Brain microvascular endothelial cell (primary cell): Measurements from ENCODE around the gene F11.
A peak's percentile ranks its signal among the peaks of the same experiment; 100 is the strongest.
"Not testable (repeated sequence)": the region's sequence is repeated elsewhere in the genome, so short reads cannot be mapped to it uniquely, and the experiment has no call there.

ENCODE experiments used
- DNase-seq: peaks from one replicate; pipeline ENCODE4 v3.0.0-alpha.2; 2020
- H3K27ac ChIP-seq: fragments of 250-450 bp; sonication (Bioruptor Pico); 2 replicates; pipeline ENCODE4 v1.5.1; 2020; ENCODE audit warnings: mild to moderate bottlenecking, moderate library complexity
- H3K27me3 ChIP-seq: fragments of 250-450 bp; sonication (Bioruptor Pico); replicated peaks from 2 replicates; pipeline ENCODE4 v1.5.1; 2020; ENCODE audit warnings: mild to moderate bottlenecking
- H3K36me3 ChIP-seq: fragments of 250-450 bp; sonication (Bioruptor Pico); replicated peaks from 2 replicates; pipeline ENCODE4 v1.5.1; 2020; ENCODE audit warnings: mild to moderate bottlenecking
- H3K4me3 ChIP-seq: 2 replicates; pipeline ENCODE4 v1.5.1; 2011; ENCODE audit warnings: low read depth, mild to moderate bottlenecking, control low read depth, low read length, moderate library complexity
- CTCF ChIP-seq: IDR thresholded peaks from 2 replicates; pipeline ENCODE4 v1.5.1; 2011; ENCODE audit warnings: low read depth, mild to moderate bottlenecking, moderate library complexity, low read length, control low read depth, inconsistent platforms; ENCODE audit errors: missing control alignments
- in situ Hi-C: cut with HindIII; loops from 2 replicates; pipeline ENCODE4 v1.10.0; 2017; ENCODE audit warnings: low sequenced_read_pairs, low pct_ligation_motif_present

Gene F11

DNA sequence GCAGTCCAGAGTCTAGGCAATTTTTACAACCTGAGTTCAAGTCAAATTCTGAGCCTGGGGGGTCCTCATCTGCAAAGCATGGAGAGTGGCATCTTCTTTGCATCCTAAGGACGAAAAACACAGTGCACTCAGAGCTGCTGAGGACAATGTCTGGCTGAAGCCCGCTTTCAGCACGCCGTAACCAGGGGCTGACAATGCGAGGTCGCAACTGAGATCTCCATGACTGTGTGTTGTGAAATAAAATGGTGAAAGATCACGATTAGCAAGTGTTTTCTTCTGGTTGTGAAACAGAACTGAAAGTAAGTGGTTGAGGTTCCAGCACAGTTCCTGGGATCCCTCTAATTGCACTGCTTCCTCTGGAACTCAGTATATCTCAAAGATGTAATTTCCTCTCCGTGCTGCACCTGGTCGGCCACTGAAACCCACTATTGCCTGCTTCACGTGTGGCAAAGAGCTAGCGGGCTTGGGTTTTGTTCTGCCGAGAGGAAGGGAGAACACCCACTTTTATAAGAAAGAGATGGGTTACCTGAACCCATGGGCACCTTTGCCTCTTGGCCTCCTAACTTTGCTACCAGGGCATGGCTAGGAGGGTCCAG lies 7.7 kb upstream of the F11 start:
- Histone ChIP-seq H3K4me3 (no peak overlapping the region), H3K27me3 (no peaks in the 10 kb centered on the region), H3K27ac (no peak overlapping the region), H3K36me3 (no peaks in the 10 kb centered on the region)
- in situ Hi-C loops: no loop called here
- TF ChIP-seq CTCF: no peak
- DNase-seq: no peak

- H3K27me3 ChIP-seq: no peaks in the 10 kb centered on the region
- H3K36me3 ChIP-seq: no peaks in the 10 kb centered on the region
- in situ Hi-C loops: no loop called here
- no peak overlapping the region for H3K27ac ChIP-seq
- no peak for DNase-seq
- no peak overlapping the region for H3K4me3 ChIP-seq
- TF ChIP-seq CTCF: no peak
Measured at GRCh38 chr4:186260117-186260503, 5.9 kb upstream of the F11 start.

DNA sequence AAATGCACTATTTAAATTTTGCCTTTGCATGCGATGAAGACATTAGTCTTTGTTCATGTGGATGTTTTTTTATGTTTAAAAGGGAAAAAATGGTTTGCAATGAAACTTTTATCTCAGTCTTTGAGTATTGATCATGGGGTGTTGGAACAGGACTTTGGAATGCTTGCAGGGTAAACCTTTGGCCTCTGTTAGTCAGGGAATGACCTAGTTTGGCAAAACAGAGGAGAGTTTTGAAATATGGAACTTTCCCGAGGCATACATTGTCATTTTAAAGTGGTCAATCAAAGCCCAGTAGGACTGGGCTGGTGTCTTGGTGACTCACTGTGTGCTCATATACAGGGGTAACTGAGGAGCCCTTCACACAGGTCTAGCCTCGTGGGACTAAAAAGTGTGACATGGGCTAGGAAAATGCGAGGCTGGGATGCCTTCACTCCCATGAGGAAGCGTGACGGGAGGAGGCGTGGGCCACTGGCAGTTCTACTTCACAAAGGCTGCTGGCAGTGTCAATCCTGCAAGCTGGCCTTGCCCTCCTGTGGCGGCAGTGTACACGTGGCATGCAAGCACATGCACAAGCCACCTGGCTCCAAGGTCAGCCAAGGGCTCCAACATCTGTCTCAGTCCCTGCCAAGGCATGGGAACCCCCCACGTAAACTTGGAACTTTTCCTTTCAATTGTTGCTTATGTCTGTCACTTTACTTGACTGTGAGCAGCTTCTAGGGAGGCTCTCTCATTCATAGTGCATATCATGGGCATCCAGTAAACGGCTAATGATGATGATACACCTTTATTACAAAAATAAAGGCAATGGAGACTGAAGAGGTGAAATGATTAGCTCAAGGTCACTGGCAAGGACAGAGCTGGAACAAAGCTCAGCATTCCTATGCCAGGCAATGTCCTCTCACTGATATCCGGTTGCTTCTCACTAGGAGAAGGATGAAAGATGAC lies 5.2 kb upstream of the F11 start:
- Histone ChIP-seq H3K27me3 (no peaks in the 10 kb centered on the region), H3K36me3 (no peaks in the 10 kb centered on the region), H3K4me3 (no peak overlapping the region), H3K27ac (no peak overlapping the region)
- no peak for TF ChIP-seq CTCF
- no peak for DNase-seq
- in situ Hi-C loops: no loop called here

GRCh38 chr4:186264660-186265059 lies 1.3 kb upstream of the F11 start:
- H3K36me3 ChIP-seq: no peaks in the 10 kb centered on the region
- no peak overlapping the region for H3K4me3 ChIP-seq
- H3K27ac ChIP-seq: no peak overlapping the region
- TF ChIP-seq CTCF: no peak
- in situ Hi-C loops: no loop called here
- H3K27me3 ChIP-seq: no peaks in the 10 kb centered on the region
- no peak for DNase-seq

DNA sequence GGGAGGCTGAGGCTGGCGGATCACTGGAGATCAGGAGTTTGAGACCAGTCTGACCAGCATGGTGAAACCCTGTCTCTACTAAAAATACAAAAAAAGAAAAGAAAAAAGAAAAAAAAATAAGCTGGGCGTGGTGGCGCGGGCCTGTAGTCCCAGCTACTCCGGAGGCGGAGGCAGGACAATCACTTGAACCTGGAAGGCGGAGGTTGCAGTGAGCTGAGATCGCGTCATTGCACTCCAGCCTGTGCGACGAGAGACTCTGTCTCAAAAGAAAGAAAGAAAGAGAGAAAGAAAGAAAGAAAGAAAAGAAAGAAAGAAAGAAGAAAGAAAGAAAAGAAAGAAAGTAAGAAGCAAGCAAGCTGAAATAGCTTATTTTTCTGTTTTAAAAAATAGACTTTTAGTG lies 739 bp upstream of the F11 start:
- in situ Hi-C loops, H3K36me3 ChIP-seq, H3K27ac ChIP-seq, H3K27me3 ChIP-seq, DNase-seq, H3K4me3 ChIP-seq: not testable (repeated sequence)

DNA sequence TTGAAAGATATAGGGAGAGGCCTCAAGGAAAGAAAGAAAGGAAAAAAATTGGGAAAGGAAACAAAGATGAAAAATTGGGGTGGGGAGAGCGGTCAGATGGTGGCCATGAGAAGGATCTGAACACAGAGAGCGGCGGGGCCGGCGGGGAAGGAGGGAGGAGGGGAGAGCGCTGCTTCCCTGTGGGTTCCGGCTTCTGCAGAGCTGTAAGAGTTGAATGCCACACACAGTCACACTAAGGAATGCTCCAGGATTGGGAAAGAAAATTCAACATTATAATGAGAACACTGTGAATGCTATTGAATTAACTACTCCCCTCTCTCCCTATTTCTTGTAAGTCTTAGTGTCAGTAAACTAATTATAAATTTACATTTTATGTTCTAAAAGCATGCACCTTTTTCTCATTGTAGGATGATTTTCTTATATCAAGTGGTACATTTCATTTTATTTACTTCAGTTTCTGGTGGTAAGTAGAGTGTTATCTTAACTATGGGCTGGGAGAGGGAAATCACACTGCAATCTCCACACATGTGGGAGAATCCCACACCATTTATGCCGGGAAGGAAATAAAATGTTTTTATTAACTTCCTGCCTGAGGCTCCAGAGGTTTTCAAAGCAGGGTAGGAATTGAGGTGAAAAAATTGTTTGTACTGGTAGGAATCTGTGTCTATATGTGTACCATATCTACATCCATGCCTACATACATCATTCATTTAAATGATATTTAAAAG lies 904 bp downstream of the F11 start:
- no peaks in the 10 kb centered on the region for H3K27me3 ChIP-seq
- DNase-seq: peak; percentile 6
- no peak for TF ChIP-seq CTCF
- no peak overlapping the region for H3K4me3 ChIP-seq
- no peak overlapping the region for H3K27ac ChIP-seq
- no peaks in the 10 kb centered on the region for H3K36me3 ChIP-seq
- in situ Hi-C loops: no loop called here
